Measurements from ENCODE around the gene CNP.

The CNP gene

DNA sequence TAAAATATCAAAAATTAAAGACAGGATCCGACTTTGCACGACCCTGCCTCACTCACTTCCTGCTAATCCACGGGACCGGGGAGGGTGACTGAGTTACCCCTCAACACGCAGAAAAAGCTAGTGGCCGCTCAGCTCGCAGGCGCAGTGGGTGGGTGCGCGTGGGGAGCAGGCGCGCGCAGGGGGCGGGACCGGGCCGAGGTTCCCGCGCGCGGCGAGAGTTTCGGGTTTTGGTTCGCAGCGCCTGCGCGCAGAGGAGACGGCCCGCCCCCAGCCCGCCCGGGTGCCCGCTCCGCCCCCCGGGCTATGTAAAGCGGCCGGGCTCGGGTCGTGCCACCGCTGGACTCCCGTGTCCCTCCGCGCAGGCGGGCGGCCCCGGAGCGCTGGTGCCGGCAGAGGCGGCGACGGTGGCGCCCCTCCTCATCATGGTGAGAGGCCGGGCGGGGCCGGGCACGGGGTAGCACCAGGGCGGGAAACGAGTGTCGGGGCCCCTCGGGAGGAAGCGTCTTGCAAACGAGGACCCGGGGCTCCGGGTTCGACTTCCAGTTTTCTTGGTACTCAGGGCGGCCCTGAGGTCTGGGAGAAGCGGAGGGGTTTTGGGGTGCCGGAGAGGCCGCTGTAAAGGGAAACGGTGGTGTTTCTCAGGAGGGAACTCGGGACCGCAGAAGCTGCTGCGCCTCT lies at the start of gene CNP:
CNP (plus strand) TSS at position 333 of the 678 bp plus-strand sequence; CDS start at position 423, 90 bp downstream.
- DNase-seq (ENCODE audit: low read depth, low spot score) = peak; percentile 91
- TF ChIP-seq, protein P1, sequence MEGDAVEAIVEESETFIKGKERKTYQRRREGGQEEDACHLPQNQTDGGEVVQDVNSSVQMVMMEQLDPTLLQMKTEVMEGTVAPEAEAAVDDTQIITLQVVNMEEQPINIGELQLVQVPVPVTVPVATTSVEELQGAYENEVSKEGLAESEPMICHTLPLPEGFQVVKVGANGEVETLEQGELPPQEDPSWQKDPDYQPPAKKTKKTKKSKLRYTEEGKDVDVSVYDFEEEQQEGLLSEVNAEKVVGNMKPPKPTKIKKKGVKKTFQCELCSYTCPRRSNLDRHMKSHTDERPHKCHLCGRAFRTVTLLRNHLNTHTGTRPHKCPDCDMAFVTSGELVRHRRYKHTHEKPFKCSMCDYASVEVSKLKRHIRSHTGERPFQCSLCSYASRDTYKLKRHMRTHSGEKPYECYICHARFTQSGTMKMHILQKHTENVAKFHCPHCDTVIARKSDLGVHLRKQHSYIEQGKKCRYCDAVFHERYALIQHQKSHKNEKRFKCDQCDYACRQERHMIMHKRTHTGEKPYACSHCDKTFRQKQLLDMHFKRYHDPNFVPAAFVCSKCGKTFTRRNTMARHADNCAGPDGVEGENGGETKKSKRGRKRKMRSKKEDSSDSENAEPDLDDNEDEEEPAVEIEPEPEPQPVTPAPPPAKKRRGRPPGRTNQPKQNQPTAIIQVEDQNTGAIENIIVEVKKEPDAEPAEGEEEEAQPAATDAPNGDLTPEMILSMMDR (IDR thresholded peaks at IDR 0.05; ENCODE audit: low read depth, low read length) = no peak
- peak within 1 kb of the TSS; percentile 87 for H3K4me3 ChIP-seq (ENCODE audit: low read depth, low read length)
- in situ Hi-C loops (cut with HindIII; ENCODE audit: low sequenced_read_pairs) = no loop called here

DNA sequence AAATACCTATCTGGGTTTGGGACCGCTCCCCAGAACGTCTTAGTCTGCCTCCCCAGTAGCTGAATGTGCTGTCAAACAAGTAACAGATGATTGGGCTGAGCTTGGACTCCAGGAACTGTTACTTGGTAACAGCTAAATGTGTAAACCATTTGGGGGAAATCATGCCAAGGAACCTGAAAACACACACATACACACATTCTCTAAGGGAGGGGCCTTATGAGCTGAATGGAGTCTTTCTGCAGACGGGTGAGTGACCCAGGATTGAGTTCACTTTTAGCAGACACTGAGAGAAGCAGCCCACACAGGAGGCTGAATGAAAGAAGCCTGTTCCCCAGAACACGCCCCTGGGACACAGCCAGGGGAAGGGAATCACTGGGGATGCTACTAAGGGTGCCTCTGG lies 49.4 kb upstream of the CNP start:
- in situ Hi-C loops (cut with HindIII; ENCODE audit: low sequenced_read_pairs) = no loop called here

DNA sequence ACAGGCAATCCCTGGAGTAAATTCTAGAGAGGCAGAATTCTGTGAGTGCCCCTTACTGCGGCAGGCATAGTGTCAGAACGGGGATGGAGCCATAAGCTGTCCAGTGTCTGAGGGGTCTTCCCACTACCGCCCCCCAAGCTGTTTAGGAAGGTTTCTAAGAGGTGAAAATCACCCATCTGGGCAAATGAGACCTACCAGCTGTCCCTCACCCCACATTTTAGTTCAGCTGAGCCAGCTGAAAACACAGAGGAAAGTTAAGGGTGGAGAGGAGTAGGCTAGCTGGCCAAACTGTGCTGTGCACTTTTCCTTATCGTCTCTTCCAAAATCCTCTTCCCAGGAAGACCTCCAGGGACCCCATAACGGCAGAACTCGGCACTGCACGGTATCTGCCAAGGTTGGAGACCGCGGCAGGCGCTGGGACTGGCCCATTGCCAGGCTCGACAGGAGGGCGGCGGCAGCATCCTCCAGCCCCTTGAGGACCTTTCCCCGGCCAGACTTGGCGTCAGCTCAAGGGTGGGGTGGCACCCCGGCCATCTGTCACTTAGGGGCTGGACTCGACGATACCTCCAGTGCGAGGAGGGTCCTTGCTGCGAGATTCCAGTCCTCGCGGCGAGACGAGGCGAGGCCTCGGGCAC lies 48.8 kb upstream of the CNP start:
- in situ Hi-C loops (cut with HindIII; ENCODE audit: low sequenced_read_pairs) = no loop called here
- peak overlapping the region; percentile 98 for H3K4me3 ChIP-seq (ENCODE audit: low read depth, low read length)
- TF ChIP-seq, protein P1 (IDR thresholded peaks at IDR 0.05; ENCODE audit: low read depth, low read length) = no peak
- peak; percentile 41 for DNase-seq (ENCODE audit: low read depth, low spot score)

More for the DNA sequence above, 49.4 kb upstream of the CNP start:
- H3K4me3 ChIP-seq (ENCODE audit: low read depth, low read length) = peak overlapping the region; percentile 98
- TF ChIP-seq, protein P1 (IDR thresholded peaks at IDR 0.05; ENCODE audit: low read depth, low read length) = no peak
- peak; percentile 73 for DNase-seq (ENCODE audit: low read depth, low spot score)

DNA sequence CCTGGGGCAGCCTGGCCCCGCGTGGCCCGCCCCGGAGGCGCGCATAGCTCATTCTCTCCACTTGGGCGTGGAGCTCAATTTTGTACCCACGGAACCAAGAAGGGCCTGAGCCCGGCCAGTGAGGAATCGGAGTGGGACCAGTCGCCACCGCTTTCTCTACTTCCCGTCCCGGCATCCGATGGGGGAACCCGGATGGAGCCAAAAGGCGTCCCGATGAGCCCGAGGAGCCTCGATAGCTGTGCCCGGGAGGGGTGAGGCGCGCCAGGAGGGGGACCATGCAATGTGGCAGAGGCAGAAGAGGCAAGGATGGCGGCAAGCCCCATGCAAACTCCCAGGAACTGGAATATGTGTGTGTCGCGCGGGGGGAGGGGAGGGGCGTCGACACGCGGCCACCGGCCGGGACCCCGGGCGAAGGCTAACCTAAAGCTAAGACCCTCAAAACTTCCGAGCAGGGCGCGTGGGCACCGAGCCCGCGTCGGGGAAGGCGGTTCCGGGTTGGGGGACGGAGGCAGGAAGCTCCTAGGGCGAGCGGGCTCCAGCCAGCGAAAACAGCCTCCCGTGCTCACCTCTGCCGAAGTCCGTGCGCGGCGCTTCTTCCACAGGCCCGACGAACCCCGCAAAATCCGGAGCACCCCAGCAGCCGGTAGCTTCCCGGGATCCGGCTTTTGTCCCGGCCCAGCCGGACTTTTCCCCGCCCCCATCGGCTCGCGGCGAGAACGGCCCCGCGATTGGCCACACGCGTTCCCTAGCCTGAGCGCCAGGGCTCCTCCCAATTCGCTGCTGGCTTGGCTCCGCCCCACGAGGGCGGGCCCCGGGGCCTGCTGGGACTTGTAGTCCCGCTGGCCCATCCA lies 48.1 kb upstream of the CNP start, which contains the start of gene ACLY:
ACLY (minus strand) TSS at position 638 of the 851 bp plus-strand sequence. CDS start 5,078 bp downstream, outside the sequence.
- in situ Hi-C loops (cut with HindIII; ENCODE audit: low sequenced_read_pairs) = no loop called here
- peak within 1 kb of the TSS; percentile 98 for H3K4me3 ChIP-seq (ENCODE audit: low read depth, low read length)
- peak; percentile 99 for DNase-seq (ENCODE audit: low read depth, low spot score)
- TF ChIP-seq, protein P1 (IDR thresholded peaks at IDR 0.05; ENCODE audit: low read depth, low read length) = no peak

DNA sequence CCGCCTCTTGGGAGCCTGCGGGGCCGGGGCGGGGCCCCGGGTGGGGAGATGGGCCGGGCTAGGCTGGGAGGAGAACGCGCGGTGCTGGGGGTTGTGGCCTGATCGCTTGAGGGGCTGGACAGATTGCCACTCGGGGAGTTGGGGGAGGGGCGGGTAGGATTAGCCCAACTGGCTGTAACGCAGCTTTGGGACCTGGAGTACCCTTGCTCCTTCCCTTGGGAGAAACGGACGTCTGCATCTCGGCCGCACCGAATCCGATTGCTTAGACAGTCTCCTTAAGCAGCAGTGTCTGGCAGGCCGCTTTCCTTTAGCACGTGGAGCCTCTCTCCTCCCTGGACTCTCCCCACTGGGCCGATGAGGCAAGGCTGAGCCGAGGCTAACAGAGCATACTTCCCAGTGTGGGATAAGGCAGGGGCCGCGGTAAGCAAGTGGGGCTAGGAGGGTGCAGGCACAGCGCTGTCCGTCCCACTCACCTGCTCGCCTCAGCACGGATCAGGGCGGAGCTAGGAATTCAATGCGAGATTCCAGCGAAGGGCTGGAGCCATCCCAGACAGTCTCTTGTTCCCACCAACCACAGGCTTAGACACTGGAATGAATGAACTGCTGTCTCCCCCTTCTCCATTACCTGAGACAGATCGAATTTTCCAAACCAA lies 47.3 kb upstream of the CNP start:
- TF ChIP-seq, protein P1 (IDR thresholded peaks at IDR 0.05; ENCODE audit: low read depth, low read length) = no peak
- H3K4me3 ChIP-seq (ENCODE audit: low read depth, low read length) = peak overlapping the region; percentile 33
- no peak for DNase-seq (ENCODE audit: low read depth, low spot score)
- in situ Hi-C loops (cut with HindIII; ENCODE audit: low sequenced_read_pairs) = no loop called here
